ENCODE data around the gene SLC38A8.

GRCh38 chr16:84068783-84069462 is 26.3 kb upstream of the SLC38A8 start:
- TF ChIP-seq CTCF (IDR thresholded peaks at IDR 0.05; ENCODE audit: poor library complexity, severe bottlenecking) (no peak), RAD21 (conservative IDR thresholded peaks at IDR 0.05) (no peak)
